Astrocyte (in vitro differentiated cells and primary cell): Measurements from ENCODE around the gene METTL22.

ENCODE experiments used
- CTCF ChIP-seq: IDR thresholded peaks from 2 replicates; pipeline ENCODE4 v1.5.1; 2011; ENCODE audit warnings: low read depth, mild to moderate bottlenecking, inconsistent platforms, low read length, moderate library complexity; ENCODE audit not compliant: insufficient read depth
- EZH2 ChIP-seq: IDR thresholded peaks from 2 replicates; pipeline ENCODE4 v1.6.1; 2012; ENCODE audit warnings: mild to moderate bottlenecking, low read length, inconsistent platforms; ENCODE audit not compliant: insufficient read depth

- TF ChIP-seq CTCF (no peak), EZH2 (no peak)
Observed at GRCh38 chr16:8691728-8692127, 70.2 kb downstream of the METTL22 start.
